Natural killer cell (primary cell): ENCODE data around the gene PTTG1. TPM values are rescaled to one million over a fixed set of nuclear protein-coding genes. Genes with fewer than 3 reads are reported as not detected.
A peak's percentile ranks its signal among the peaks of the same experiment; 100 is the strongest.

ENCODE experiments used
- ATAC-seq, 3 donors: fragments of 150-1000 bp in 2 of 3; fragments of 200-7000 bp in 1 of 3; cut with Tn5 transposase; 1 replicate in 1 of 3; 2 replicates in 2 of 3; pipeline ENCODE4 v1.10.0; 2021; ENCODE audit warnings: mild to moderate bottlenecking in 2 of 3, moderate library complexity in 2 of 3
- DNase-seq, 2 donors: peaks; one replicate each; pipeline versions ENCODE4 v3.0.0 to v3.0.0-alpha.2; 2013 to 2021; ENCODE audit warnings: mixed read lengths in 1 of 2
- H3K27ac ChIP-seq: one replicate; pipeline ENCODE4 v1.5.1; 2013; ENCODE audit warnings: mild to moderate bottlenecking, low read length
- H3K27me3 ChIP-seq: one replicate; pipeline ENCODE4 v1.6.1; 2013; ENCODE audit warnings: low read length; ENCODE audit not compliant: control insufficient read depth, insufficient read depth
- H3K36me3 ChIP-seq: one replicate; pipeline ENCODE4 v1.6.1; 2013; ENCODE audit warnings: low read length; ENCODE audit not compliant: control insufficient read depth, insufficient read depth
- H3K4me1 ChIP-seq: one replicate; pipeline ENCODE4 v1.6.1; 2013; ENCODE audit warnings: low read length; ENCODE audit not compliant: control insufficient read depth, insufficient read depth
- H3K4me3 ChIP-seq: one replicate; pipeline ENCODE4 v1.5.1; 2013; ENCODE audit warnings: low read length
- H3K9me3 ChIP-seq: one replicate; pipeline ENCODE4 v1.6.1; 2013; ENCODE audit warnings: low read length; ENCODE audit not compliant: control insufficient read depth, insufficient read depth
- H3K27ac Mint-ChIP-seq, 2 donors: one replicate each; pipeline ENCODE4 v1.8.0; 2022; ENCODE audit warnings: mild to moderate bottlenecking in 2 of 2, mixed read lengths in 2 of 2, moderate library complexity in 1 of 2
- H3K27me3 Mint-ChIP-seq, 2 donors: one replicate each; pipeline ENCODE4 v1.8.0; 2022; ENCODE audit warnings: low read depth in 2 of 2, mixed read lengths in 2 of 2
- H3K36me3 Mint-ChIP-seq: one replicate; pipeline ENCODE4 v1.8.0; 2022; ENCODE audit warnings: mixed read lengths
- H3K4me1 Mint-ChIP-seq, 2 donors: one replicate each; pipeline ENCODE4 v1.8.0; 2022; ENCODE audit warnings: mixed read lengths in 2 of 2
- H3K4me3 Mint-ChIP-seq: one replicate; pipeline ENCODE4 v1.8.0; 2022; ENCODE audit warnings: mild to moderate bottlenecking, moderate library complexity, mixed read lengths
- H3K9me3 Mint-ChIP-seq, 2 donors: one replicate each; pipeline ENCODE4 v1.8.0; 2022; ENCODE audit warnings: mixed read lengths in 2 of 2
- WGBS: methylation state at CpG from one replicate; pipeline ENCODE4 v1.1.7; 2013; ENCODE audit warnings: missing lambda C conversion rate; ENCODE audit not compliant: insufficient coverage; 5-methylcytosine and 5-hydroxymethylcytosine counted together
- intact Hi-C: fragments of 100-400 bp; cut with micrococcal nuclease; formaldehyde crosslinking; loops from one replicate; pipeline ENCODE4 v1.14.2; 2022
- total RNA-seq, 4 donors: library from RNA; stranded (reverse); fragments of 120-200 nt in 1 of 4; gene quantifications; one replicate each; pipeline versions ENCODE4 v1.2.3 to v1.2.4, GENCODE V29; 2013 to 2022
- TF ChIP-seq, protein P1 (sequence below): fragments of 200-600 bp; IDR thresholded peaks from one replicate; pipeline ENCODE4 v1.8.0; 2022; ENCODE audit warnings: antibody characterized with exemption

PTTG1 gene
- total RNA-seq, 3 donors from 2014 or later (not counting 1 experiment from before 2014, with no cell fraction given) = 11.7 to 14.8 (median 12.1) TPM

DNA sequence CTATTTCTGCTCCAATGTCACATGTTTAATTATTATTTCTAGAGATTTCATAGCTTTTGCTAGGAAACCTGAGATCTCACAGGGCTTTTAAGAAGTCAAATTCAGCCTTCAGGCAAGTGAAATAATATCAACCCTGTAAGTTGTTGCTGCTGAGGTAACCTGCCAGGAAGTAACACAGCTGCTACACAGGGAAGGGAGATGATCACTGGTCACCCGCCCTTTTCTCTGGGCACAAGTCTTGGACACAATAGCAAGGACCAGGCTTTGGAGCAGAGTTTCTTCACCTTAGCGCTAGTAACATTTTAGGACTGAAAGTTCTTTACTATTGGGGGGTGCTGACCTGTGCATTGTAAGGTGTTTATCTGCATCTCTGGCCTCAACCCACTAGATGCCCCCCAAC, 50.1 kb downstream of the PTTG1 start:
- Mint-ChIP-seq H3K4me3 (peak overlapping the region; percentile 62), H3K4me1 (peaks cover 59 to 60% of the 10 kb centered on the region in 2 donors), H3K27ac (peak overlapping the region; percentile 89 to 92), H3K36me3 (no peaks in the 10 kb centered on the region), H3K9me3 (no peaks in the 10 kb centered on the region), H3K27me3 (no peaks in the 10 kb centered on the region)
- H3K27me3 ChIP-seq = no peaks in the 10 kb centered on the region
- DNase-seq (peak in 1 of 2 donors; percentile 44), ATAC-seq (no peak)
- TF ChIP-seq, protein P1, sequence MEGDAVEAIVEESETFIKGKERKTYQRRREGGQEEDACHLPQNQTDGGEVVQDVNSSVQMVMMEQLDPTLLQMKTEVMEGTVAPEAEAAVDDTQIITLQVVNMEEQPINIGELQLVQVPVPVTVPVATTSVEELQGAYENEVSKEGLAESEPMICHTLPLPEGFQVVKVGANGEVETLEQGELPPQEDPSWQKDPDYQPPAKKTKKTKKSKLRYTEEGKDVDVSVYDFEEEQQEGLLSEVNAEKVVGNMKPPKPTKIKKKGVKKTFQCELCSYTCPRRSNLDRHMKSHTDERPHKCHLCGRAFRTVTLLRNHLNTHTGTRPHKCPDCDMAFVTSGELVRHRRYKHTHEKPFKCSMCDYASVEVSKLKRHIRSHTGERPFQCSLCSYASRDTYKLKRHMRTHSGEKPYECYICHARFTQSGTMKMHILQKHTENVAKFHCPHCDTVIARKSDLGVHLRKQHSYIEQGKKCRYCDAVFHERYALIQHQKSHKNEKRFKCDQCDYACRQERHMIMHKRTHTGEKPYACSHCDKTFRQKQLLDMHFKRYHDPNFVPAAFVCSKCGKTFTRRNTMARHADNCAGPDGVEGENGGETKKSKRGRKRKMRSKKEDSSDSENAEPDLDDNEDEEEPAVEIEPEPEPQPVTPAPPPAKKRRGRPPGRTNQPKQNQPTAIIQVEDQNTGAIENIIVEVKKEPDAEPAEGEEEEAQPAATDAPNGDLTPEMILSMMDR = no peak
- no peak overlapping the region for H3K4me3 ChIP-seq
- no peak overlapping the region for H3K27ac ChIP-seq
- 67% methylated on average over 2 of the region's 2 CpGs for WGBS
- no peaks in the 10 kb centered on the region for H3K36me3 ChIP-seq
- H3K9me3 ChIP-seq = no peaks in the 10 kb centered on the region
- H3K4me1 ChIP-seq = peaks cover 37% of the 10 kb centered on the region
- intact Hi-C loops = no loop called here

DNA sequence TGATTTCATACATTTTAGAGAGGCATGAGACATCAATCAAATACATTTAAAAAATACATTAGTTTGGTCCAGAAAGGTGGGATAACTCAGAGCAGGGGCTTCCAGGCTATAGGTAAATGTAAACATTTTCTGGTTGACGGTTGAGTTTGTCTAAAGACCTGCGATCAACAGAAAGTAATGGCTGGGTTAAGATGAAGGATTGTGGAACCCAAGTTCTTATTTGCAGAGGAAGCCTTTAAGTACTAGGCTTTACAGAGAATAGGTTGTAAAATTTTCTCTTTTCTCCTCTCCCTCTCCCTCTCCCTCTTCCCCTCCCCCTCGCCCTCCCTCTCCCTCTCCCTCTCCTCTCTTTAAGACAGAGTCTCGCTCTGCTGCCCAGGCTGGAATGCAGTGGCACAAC, 50.8 kb downstream of the PTTG1 start:
- H3K27ac Mint-ChIP-seq = peak overlapping the region; percentile 89 to 92
- no peaks in the 10 kb centered on the region for H3K36me3 Mint-ChIP-seq
- no peaks in the 10 kb centered on the region for H3K27me3 Mint-ChIP-seq
- intact Hi-C loops = no loop called here
- Histone ChIP-seq H3K36me3 (no peaks in the 10 kb centered on the region), H3K27ac (no peak overlapping the region), H3K27me3 (no peaks in the 10 kb centered on the region), H3K4me3 (no peak overlapping the region), H3K4me1 (peaks cover 33% of the 10 kb centered on the region), H3K9me3 (no peaks in the 10 kb centered on the region)
- peaks cover 59 to 60% of the 10 kb centered on the region in 2 donors for H3K4me1 Mint-ChIP-seq
- no peak for DNase-seq
- TF ChIP-seq, protein P1 = no peak
- ATAC-seq = no peak
- H3K9me3 Mint-ChIP-seq = no peaks in the 10 kb centered on the region
- 94% methylated on average over 4 of the region's 4 CpGs for WGBS
- no peak overlapping the region for H3K4me3 Mint-ChIP-seq

DNA sequence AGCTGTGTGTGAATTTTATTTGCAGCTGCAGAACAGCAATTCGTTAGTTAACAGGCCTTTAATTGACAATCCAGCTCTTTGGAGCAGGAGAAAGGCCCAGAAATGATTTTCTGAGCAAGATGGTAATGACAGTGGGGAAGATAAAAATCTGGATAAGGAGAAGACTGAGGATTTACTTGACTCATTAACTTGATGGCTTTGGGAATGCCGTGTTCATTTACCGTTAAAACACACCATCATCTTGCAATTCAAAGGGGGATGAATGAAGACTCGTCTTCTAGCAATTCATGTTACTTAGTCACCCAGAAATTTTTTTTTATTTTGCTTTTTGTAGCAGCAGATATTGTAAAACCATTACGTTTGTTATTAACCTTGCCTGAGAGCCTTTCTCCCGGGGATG, 52.0 kb downstream of the PTTG1 start:
- peaks cover 31% of the 10 kb centered on the region for H3K4me1 ChIP-seq
- no peak overlapping the region for H3K27ac ChIP-seq
- 94% methylated on average over 6 of the region's 6 CpGs for WGBS
- ATAC-seq (no peak), DNase-seq (no peak)
- intact Hi-C loops = no loop called here
- Mint-ChIP-seq H3K4me3 (no peak overlapping the region), H3K27me3 (no peaks in the 10 kb centered on the region), H3K27ac (peak overlapping the region in 1 of 2 donors; percentile 42), H3K36me3 (no peaks in the 10 kb centered on the region), H3K4me1 (peaks cover 49 to 55% of the 10 kb centered on the region in 2 donors), H3K9me3 (no peaks in the 10 kb centered on the region)
- no peaks in the 10 kb centered on the region for H3K27me3 ChIP-seq
- no peaks in the 10 kb centered on the region for H3K36me3 ChIP-seq
- no peak overlapping the region for H3K4me3 ChIP-seq
- TF ChIP-seq, protein P1 = no peak
- no peaks in the 10 kb centered on the region for H3K9me3 ChIP-seq

DNA sequence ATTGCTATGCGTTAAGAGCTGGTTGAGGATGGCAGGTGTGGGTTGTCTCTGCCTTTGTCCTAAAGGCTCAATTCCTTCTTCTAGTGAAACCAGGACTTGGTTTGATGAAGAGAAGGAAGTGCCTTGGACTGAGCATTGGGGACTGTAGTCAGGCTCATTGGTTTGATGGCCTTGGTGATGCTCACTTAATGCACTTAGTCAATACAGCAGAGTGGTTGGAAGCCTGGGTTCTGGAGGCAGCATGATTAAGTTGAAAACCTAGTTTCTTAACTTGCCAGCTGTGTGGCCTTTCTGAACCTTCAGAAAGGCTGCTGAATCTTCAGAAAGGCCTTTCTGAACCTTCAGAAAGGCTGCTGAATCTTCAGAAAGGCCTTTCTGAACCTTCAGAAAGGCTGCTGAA, 52.4 kb downstream of the PTTG1 start:
- Histone ChIP-seq H3K4me3 (no peak overlapping the region), H3K27ac (no peak overlapping the region), H3K4me1 (peaks cover 29% of the 10 kb centered on the region), H3K27me3 (no peaks in the 10 kb centered on the region), H3K9me3 (no peaks in the 10 kb centered on the region), H3K36me3 (no peaks in the 10 kb centered on the region)
- Mint-ChIP-seq H3K27ac (peak overlapping the region in 1 of 2 donors; percentile 31), H3K4me1 (peaks cover 45 to 51% of the 10 kb centered on the region in 2 donors), H3K27me3 (no peaks in the 10 kb centered on the region), H3K36me3 (no peaks in the 10 kb centered on the region), H3K4me3 (no peak overlapping the region), H3K9me3 (no peaks in the 10 kb centered on the region)
- DNase-seq (no peak), ATAC-seq (no peak)
- intact Hi-C loops = no loop called here
- TF ChIP-seq, protein P1 = no peak
- WGBS = 95% methylated on average over 1 of the region's 1 CpG
